Lung (tissue), 12 donors: ENCODE measurements around the gene TBX4. TPM values are rescaled to one million over a fixed set of nuclear protein-coding genes. Genes with fewer than 3 reads are reported as not detected.
A peak's percentile ranks its signal among the peaks of the same experiment; 100 is the strongest.

Experiments used
- ATAC-seq: fragments of 200-7000 bp; cut with Tn5 transposase; one replicate; pipeline ENCODE4 v1.9.1; 2020; ENCODE audit warnings: moderate number of reproducible peaks; ENCODE audit not compliant: insufficient read depth, low FRiP score
- DNase-seq, 3 donors: peaks; one replicate each; pipeline ENCODE4 v3.0.0-alpha.2; 2013 to 2017
- H3K27ac ChIP-seq, 2 donors: one replicate each; pipeline ENCODE4 v1.5.1; 2013; ENCODE audit warnings: mild to moderate bottlenecking in 2 of 2, moderate library complexity in 2 of 2, control low read depth in 1 of 2, inconsistent platforms in 1 of 2, low read depth in 1 of 2, low read length in 1 of 2
- H3K27me3 ChIP-seq, 3 donors: one replicate each; pipeline ENCODE4 v1.5.1; 2013; ENCODE audit warnings: low read length in 2 of 3; ENCODE audit not compliant: control insufficient read depth in 3 of 3, insufficient read depth in 3 of 3
- H3K36me3 ChIP-seq, 4 donors: one replicate each; pipeline ENCODE4 v1.5.1; 2013; ENCODE audit warnings: low read length in 4 of 4, mild to moderate bottlenecking in 1 of 4, moderate library complexity in 1 of 4; ENCODE audit not compliant: control insufficient read depth in 4 of 4, insufficient read depth in 4 of 4
- H3K4me1 ChIP-seq, 5 donors: one replicate each; pipeline ENCODE4 v1.5.1; 2013; ENCODE audit warnings: low read length in 5 of 5, mild to moderate bottlenecking in 2 of 5, moderate library complexity in 1 of 5; ENCODE audit not compliant: control insufficient read depth in 5 of 5, insufficient read depth in 5 of 5
- H3K4me3 ChIP-seq: one replicate; pipeline ENCODE4 v1.5.1; 2013; ENCODE audit warnings: mild to moderate bottlenecking, control low read depth, moderate library complexity
- H3K9ac ChIP-seq, 2 donors: one replicate each; pipeline ENCODE4 v1.5.1; 2013; ENCODE audit warnings: low read length in 2 of 2, control low read depth in 1 of 2; ENCODE audit not compliant: insufficient read depth in 1 of 2
- H3K9me3 ChIP-seq, 4 donors: one replicate each; pipeline ENCODE4 v1.5.1; 2013; ENCODE audit warnings: low read length in 3 of 4, mild to moderate bottlenecking in 1 of 4, moderate library complexity in 1 of 4; ENCODE audit not compliant: control insufficient read depth in 4 of 4, insufficient read depth in 3 of 4
- WGBS, 2 donors: extraction: QIAGEN DNeasy Blood & Tissue Kit; methylation state at CpG; one replicate each; pipeline ENCODE4 v1.1.7; 2013; 5-methylcytosine and 5-hydroxymethylcytosine counted together
- polyA plus RNA-seq, 2 donors: library from polyadenylated mRNA; stranded (reverse); fragments of 200-250 nt; gene quantifications; one replicate each; pipeline ENCODE4 v1.2.1, GENCODE V29; 2013
- total RNA-seq, 2 donors: library from RNA; depleted of rRNA in 1 of 2; stranded (reverse); fragments of >200 nt in 1 of 2; gene quantifications; one replicate each; pipeline ENCODE4 v1.2.1, GENCODE V29; 2014 to 2021
- TF ChIP-seq, protein P1 (sequence below): IDR thresholded peaks from 2 replicates; pipeline ENCODE4 v1.5.1; 2012; ENCODE audit warnings: mild to moderate bottlenecking; ENCODE audit errors: control extremely low read depth, extremely low read depth
- donor health status: control.
- donor health status: control.
- donor health status: Bipolar disorder and iron deficiency.
- donor health status: healthy.
- donor health status: DM: yes; HTN: yes; CAD: no.

Gene TBX4
- total and polyA plus RNA-seq, 4 donors = 6.1 to 53.7 (median 22.0) TPM

DNA sequence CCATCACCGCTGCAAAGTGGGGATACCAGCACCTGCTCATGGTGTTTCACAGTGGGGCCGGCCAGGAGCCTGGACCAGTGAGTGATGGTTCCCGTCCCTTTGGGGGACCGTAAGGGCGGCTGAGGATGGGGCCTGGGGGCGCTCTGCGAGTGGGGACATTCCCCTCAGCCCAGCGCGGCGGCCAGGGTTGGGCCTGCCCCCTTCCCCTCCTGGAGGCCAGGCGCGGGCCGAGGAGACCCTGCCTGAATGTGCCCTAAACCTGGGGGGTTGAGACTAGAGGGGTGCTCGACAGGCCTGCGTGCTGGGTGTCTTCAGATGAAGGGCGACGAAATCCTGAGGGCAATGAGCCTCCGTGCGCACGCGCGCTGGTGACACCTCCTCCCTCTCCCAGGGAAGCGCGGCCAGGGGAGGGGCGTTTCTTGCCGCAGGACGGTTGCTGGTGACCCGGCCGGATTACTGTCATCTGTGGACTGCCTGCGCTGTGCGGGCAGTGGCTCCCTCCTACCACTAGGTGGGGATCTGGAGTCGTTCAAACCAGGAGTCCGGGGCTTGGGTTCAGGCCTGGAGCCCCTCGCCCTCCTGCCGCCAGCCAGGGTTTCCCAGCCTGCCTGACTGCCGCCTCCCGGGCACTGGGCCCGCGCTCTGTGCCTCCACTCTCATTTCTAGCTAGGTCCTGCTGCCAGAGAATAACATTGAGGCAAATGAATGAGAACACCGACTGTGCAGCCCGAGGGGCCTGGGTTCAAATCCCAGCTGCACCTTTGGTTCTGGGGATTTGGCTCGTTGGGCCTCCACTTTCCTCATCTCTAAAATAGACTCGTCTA lies 35.5 kb upstream of the TBX4 start:
- 19 to 22% methylated on average over 43 of the region's 43 CpGs for WGBS, 2 donors
- Histone ChIP-seq H3K4me3 (no peak overlapping the region), H3K9ac (peak overlapping the region in 1 of 2 donors; percentile 4), H3K4me1 (peaks cover 0 to 55% (median 21%) of the 10 kb centered on the region in 5 donors), H3K27ac (peak overlapping the region in 1 of 2 donors; percentile 70), H3K9me3 (no peaks in the 10 kb centered on the region), H3K36me3 (no peaks in the 10 kb centered on the region), H3K27me3 (peaks cover 0 to 4% (median 0%) of the 10 kb centered on the region in 3 donors)
- DNase-seq = peak; percentile 97
- peak; percentile 65 for ATAC-seq
- TF ChIP-seq, protein P1, sequence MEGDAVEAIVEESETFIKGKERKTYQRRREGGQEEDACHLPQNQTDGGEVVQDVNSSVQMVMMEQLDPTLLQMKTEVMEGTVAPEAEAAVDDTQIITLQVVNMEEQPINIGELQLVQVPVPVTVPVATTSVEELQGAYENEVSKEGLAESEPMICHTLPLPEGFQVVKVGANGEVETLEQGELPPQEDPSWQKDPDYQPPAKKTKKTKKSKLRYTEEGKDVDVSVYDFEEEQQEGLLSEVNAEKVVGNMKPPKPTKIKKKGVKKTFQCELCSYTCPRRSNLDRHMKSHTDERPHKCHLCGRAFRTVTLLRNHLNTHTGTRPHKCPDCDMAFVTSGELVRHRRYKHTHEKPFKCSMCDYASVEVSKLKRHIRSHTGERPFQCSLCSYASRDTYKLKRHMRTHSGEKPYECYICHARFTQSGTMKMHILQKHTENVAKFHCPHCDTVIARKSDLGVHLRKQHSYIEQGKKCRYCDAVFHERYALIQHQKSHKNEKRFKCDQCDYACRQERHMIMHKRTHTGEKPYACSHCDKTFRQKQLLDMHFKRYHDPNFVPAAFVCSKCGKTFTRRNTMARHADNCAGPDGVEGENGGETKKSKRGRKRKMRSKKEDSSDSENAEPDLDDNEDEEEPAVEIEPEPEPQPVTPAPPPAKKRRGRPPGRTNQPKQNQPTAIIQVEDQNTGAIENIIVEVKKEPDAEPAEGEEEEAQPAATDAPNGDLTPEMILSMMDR = peak; percentile 80

DNA sequence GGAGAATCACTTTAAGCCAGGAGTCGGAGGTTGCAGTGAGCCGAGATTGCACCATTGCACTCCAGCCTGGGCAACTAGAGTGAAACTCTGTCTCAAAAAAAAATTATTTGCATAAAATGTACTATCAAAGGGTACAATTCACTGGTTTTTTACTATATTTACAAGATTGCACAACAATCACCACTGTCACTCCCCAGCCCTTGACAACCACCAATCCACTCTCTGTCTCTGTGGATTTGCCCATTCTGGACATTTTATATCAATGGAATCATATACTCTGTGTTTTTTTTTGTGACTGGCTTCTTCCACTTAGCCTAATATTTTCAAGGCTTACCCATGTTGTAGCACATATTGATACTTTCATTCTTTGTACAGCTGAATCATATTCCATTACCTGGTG lies 33.8 kb upstream of the TBX4 start:
- TF ChIP-seq, protein P1 = no peak
- H3K36me3 ChIP-seq = no peaks in the 10 kb centered on the region
- no peaks in the 10 kb centered on the region for H3K9me3 ChIP-seq
- no peak overlapping the region for H3K9ac ChIP-seq
- no peak for ATAC-seq
- peaks cover 0 to 50% (median 21%) of the 10 kb centered on the region in 5 donors for H3K4me1 ChIP-seq
- DNase-seq = peak in 1 of 3 donors; percentile 18
- H3K27ac ChIP-seq = no peak overlapping the region
- peaks cover 0 to 4% (median 4%) of the 10 kb centered on the region in 3 donors for H3K27me3 ChIP-seq
- H3K4me3 ChIP-seq = no peak overlapping the region
- 81 to 82% methylated on average over 2 of the region's 2 CpGs for WGBS, 2 donors

DNA sequence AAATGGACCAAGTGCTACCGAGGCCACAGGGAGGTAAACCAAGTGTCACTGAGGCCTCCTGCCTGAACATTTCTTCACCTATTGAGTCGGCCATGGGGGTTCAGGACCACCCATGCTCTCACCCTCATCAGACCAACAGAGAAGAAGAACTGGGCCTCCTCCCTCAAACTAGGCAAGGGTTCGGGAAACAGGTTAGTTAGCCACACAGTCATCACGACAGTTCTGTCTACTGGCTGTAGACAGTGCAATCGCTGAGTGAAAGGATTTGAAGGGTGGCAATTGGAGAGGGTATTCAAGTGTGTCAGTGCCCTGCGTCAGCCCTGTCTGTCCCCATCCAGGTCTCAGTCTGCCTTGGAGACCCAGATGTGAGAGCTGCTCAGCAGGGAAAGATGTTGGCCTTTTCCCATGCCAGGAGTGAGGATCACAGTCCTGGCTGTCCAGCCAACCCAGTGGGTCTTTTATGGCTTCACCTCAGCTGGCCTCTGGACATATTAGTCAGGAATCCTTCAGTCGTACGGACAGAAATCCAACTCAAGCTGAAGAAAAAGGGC lies 32.7 kb upstream of the TBX4 start:
- 78 to 86% methylated on average over 8 of the region's 8 CpGs for WGBS, 2 donors
- no peak overlapping the region for H3K9ac ChIP-seq
- H3K27ac ChIP-seq = peak overlapping the region in 1 of 2 donors; percentile 51
- DNase-seq (no peak), ATAC-seq (no peak)
- peaks cover 0 to 4% (median 4%) of the 10 kb centered on the region in 3 donors for H3K27me3 ChIP-seq
- H3K4me1 ChIP-seq = peaks cover 0 to 41% (median 21%) of the 10 kb centered on the region in 5 donors
- H3K36me3 ChIP-seq = no peaks in the 10 kb centered on the region
- H3K9me3 ChIP-seq = no peaks in the 10 kb centered on the region
- H3K4me3 ChIP-seq = no peak overlapping the region
- TF ChIP-seq, protein P1 = no peak
